GM19328 (cell line): Measurements from ENCODE around the gene MRPL30.
"Not testable (repeated sequence)": the region's sequence is repeated elsewhere in the genome, so short reads cannot be mapped to it uniquely, and the experiment has no call there.

Experiments used
- ATAC-seq: cut with Tn5 transposase; IDR thresholded peaks from one replicate; pipeline ENCODE4 v1.9.1; 2021; ENCODE audit warnings: mild to moderate bottlenecking, moderate library complexity; ENCODE audit not compliant: unreplicated experiment

Gene MRPL30

GRCh38 chr2:99183025-99183424 is 2.0 kb downstream of the MRPL30 start:
- no peak for ATAC-seq

GRCh38 chr2:99184811-99185210 is 3.8 kb downstream of the MRPL30 start:
- no peak for ATAC-seq

- no peak for ATAC-seq
These were observed 6.0 kb downstream of the MRPL30 start for GRCh38 chr2:99187011-99187410.

GRCh38 chr2:99188357-99188756 is 7.4 kb downstream of the MRPL30 start:
- no peak for ATAC-seq

GRCh38 chr2:99190548-99190947 is 9.6 kb downstream of the MRPL30 start:
- ATAC-seq: no peak

- not testable (repeated sequence) for ATAC-seq
These were observed 11.4 kb downstream of the MRPL30 start for GRCh38 chr2:99192364-99192763.

- ATAC-seq: no peak
These were observed 17.3 kb downstream of the MRPL30 start for GRCh38 chr2:99198103-99198841.

- no peak for ATAC-seq
These were observed 19.3 kb downstream of the MRPL30 start for GRCh38 chr2:99200076-99200800.

GRCh38 chr2:99201959-99202678 is 21.1 kb downstream of the MRPL30 start:
- no peak for ATAC-seq

GRCh38 chr2:99205491-99205890 is 24.5 kb downstream of the MRPL30 start:
- no peak for ATAC-seq

GRCh38 chr2:99216096-99216495 is 35.1 kb downstream of the MRPL30 start:
- ATAC-seq: no peak

- no peak for ATAC-seq
These were observed 37.0 kb downstream of the MRPL30 start for GRCh38 chr2:99217929-99218501.

GRCh38 chr2:99233177-99233576 is 52.2 kb downstream of the MRPL30 start:
- not testable (repeated sequence) for ATAC-seq

GRCh38 chr2:99238599-99238998 is 57.6 kb downstream of the MRPL30 start:
- no peak for ATAC-seq

- no peak for ATAC-seq
These were observed 59.4 kb downstream of the MRPL30 start for GRCh38 chr2:99240431-99240830.

- ATAC-seq: no peak
These were observed 61.2 kb downstream of the MRPL30 start for GRCh38 chr2:99242151-99242550.
